ENCODE measurements around the gene DUSP6. TPM values are rescaled to one million over a fixed set of nuclear protein-coding genes. Genes with fewer than 3 reads are reported as not detected.

Gene DUSP6
- total and polyA plus RNA-seq, 2 of the 8 experiments (the other 6 are each of a cell fraction or from before 2014, with no cell fraction given): 99.3 to 179 TPM

- H4K8ac ChIP-seq (ENCODE audit: extremely low read depth, insufficient read depth, low read length): no peak overlapping the region
- 89% methylated on average over 3 of the region's 3 CpGs; no CpG with 5 or more reads in 1 of the 2 experiments for WGBS, 2 experiments (ENCODE audit: extremely low coverage in 1 of 2, insufficient coverage in 1 of 2, insufficient read length in 1 of 2, insufficient replicate concordance in 2 of 2, low coverage in 1 of 2, low lambda C conversion rate in 2 of 2, missing lambda C conversion rate in 1 of 2)
- H3K4ac ChIP-seq (replicated peaks; ENCODE audit: insufficient read length, low read depth, low read length): no peak overlapping the region
- no peaks in the 10 kb centered on the region for H3K79me1 ChIP-seq (ENCODE audit: low read depth, low read length)
- no peak overlapping the region for H3K14ac ChIP-seq (ENCODE audit: insufficient read length)
- no peaks in the 10 kb centered on the region for H3K79me2 ChIP-seq (ENCODE audit: control insufficient read depth in 1 of 2, insufficient read depth in 2 of 2, low read length in 2 of 2)
- H2AFZ ChIP-seq (ENCODE audit: low read length): no peak overlapping the region
- no peak overlapping the region for H2BK120ac ChIP-seq (replicated peaks; ENCODE audit: low read depth, low read length)
- no peak overlapping the region for H4K5ac ChIP-seq (ENCODE audit: insufficient read length, low read depth, low read length)
- no peaks in the 10 kb centered on the region for H3K9me3 ChIP-seq (ENCODE audit: insufficient read depth in 2 of 2, low read depth in 1 of 2, low read length in 1 of 2)
- H2AK5ac ChIP-seq (ENCODE audit: low read depth, low read length): no peak overlapping the region
- H3K23me2 ChIP-seq (ENCODE audit: low read depth, low read length): no peaks in the 10 kb centered on the region
- ChIA-PET CTCF (ENCODE audit: partially characterized antibody) (no interaction called here), POLR2A (ENCODE audit: partially characterized antibody) (no interaction called here)
- no peak for TF ChIP-seq CTBP2 (IDR thresholded peaks at IDR 0.05; ENCODE audit: borderline replicate concordance, insufficient read depth, insufficient read length, low read length)
- no peak for TF ChIP-seq ASH2L (IDR thresholded peaks at IDR 0.05; ENCODE audit: low read length)
- TF ChIP-seq CBX8 (IDR thresholded peaks at IDR 0.05; ENCODE audit: borderline replicate concordance, low read depth, low read length): no peak
- no peak for TF ChIP-seq EP300 (IDR thresholded peaks at IDR 0.05; ENCODE audit: borderline replicate concordance in 1 of 2, low read depth in 2 of 2, low read length in 2 of 2)
- TF ChIP-seq EZH2 (IDR thresholded peaks at IDR 0.05; ENCODE audit: low read depth, low read length, severe bottlenecking): no peak
- TF ChIP-seq JUN (IDR thresholded peaks at IDR 0.05; ENCODE audit: low read depth, low read length): no peak
- TF ChIP-seq JUND (IDR thresholded peaks at IDR 0.05; ENCODE audit: low read length): no peak
- H3K27ac ChIP-seq (ENCODE audit: low read depth, low read length): no peak overlapping the region
- no peaks in the 10 kb centered on the region for H3K36me3 ChIP-seq (ENCODE audit: control insufficient read depth in 2 of 4, insufficient read depth in 4 of 4, low read length in 3 of 4)
- H3K9ac ChIP-seq (replicated peaks in 1 of 4; ENCODE audit: extremely low read depth in 1 of 4, low read depth in 3 of 4, low read length in 3 of 4): no peak overlapping the region
- DNase-seq (ENCODE audit: low read depth in 1 of 2, low spot score in 2 of 2): no peak
- H3K18ac ChIP-seq (ENCODE audit: extremely low read depth, low read length): no peak overlapping the region
- no peaks in the 10 kb centered on the region for H4K20me1 ChIP-seq (replicated peaks in 1 of 2; ENCODE audit: control insufficient read depth in 1 of 2, insufficient read depth in 2 of 2, low read length in 2 of 2)
- no peak overlapping the region; the same call in 1 of the 2 replicates for H2BK12ac ChIP-seq (ENCODE audit: low read depth, low read length)
- no peak overlapping the region for H2BK20ac ChIP-seq (ENCODE audit: low read length)
- no peak overlapping the region for H2BK15ac ChIP-seq (ENCODE audit: low read length)
- H3K56ac ChIP-seq (replicated peaks; ENCODE audit: insufficient read length, low read depth, low read length): no peak overlapping the region
- H3K4me3 ChIP-seq (ENCODE audit: extremely low read depth in 1 of 4, insufficient read depth in 2 of 4, low read depth in 3 of 4, low read length in 4 of 4): no peak overlapping the region
- peaks cover 0 to 4% (median 0%) of the 10 kb centered on the region in 4 experiments; a peak in 1 of 7 replicates for H3K4me1 ChIP-seq (replicated peaks in 1 of 4; ENCODE audit: control insufficient read depth in 3 of 4, insufficient read depth in 4 of 4, low read length in 3 of 4)
- peaks cover 0 to 1% (median 0%) of the 10 kb centered on the region in 4 experiments; a peak in 1 of 7 replicates for H3K27me3 ChIP-seq (replicated peaks in 1 of 4; ENCODE audit: control insufficient read depth in 3 of 4, extremely low read depth in 1 of 4, insufficient read depth in 3 of 4, low read length in 3 of 4)
- H3K23ac ChIP-seq (ENCODE audit: insufficient read length): no peak overlapping the region
- no peak for FAIRE-seq
- no peak overlapping the region for H4K91ac ChIP-seq (replicated peaks; ENCODE audit: insufficient read length, low read length)
- H2BK5ac ChIP-seq (ENCODE audit: low read depth, low read length): no peak overlapping the region
- H3K4me2 ChIP-seq (ENCODE audit: insufficient read depth in 1 of 2, low read depth in 2 of 2, low read length in 2 of 2): no peak overlapping the region
Measured at GRCh38 chr12:89309440-89309802, 42.9 kb downstream of the DUSP6 start.
